Pancreas (tissue), 10 donors: ENCODE measurements around the gene SYNGR1. TPM values are rescaled to one million over a fixed set of nuclear protein-coding genes. Genes with fewer than 3 reads are reported as not detected.

ENCODE experiments used
- ATAC-seq, 4 donors: fragments of 200-7000 bp; cut with Tn5 transposase; one replicate each; pipeline versions ENCODE4 v1.8.0 to v1.9.1; 2020; ENCODE audit warnings: mild to moderate bottlenecking in 4 of 4, moderate library complexity in 4 of 4
- DNase-seq, 6 donors: peaks; one replicate each; pipeline ENCODE4 v3.0.0-alpha.2; 2020
- FAIRE-seq: peaks from 2 replicates; lab custom pipeline; 2012; peaks lifted over from hg19 to GRCh38; lab: Jason Lieb, UNC
- H3K27ac ChIP-seq, 4 donors: fragments of 200-600 bp; sonication (generic); 1 replicate in 3 of 4; 2 replicates in 1 of 4; pipeline versions ENCODE4 v1.5.0 to v1.8.0; 2020
- H3K27me3 ChIP-seq, 4 donors: fragments of 200-600 bp; one replicate each; pipeline ENCODE4 v1.8.0; 2021
- H3K36me3 ChIP-seq, 3 donors: fragments of 200-600 bp; sonication (generic) in 1 of 3; one replicate each; pipeline versions ENCODE4 v1.5.0 to v1.8.0; 2020 to 2021
- H3K4me1 ChIP-seq, 3 donors: fragments of 200-600 bp; one replicate each; pipeline ENCODE4 v1.8.0; 2021
- H3K4me3 ChIP-seq, 4 donors: fragments of 200-600 bp; sonication (generic) in 2 of 4; one replicate each; pipeline versions ENCODE4 v1.5.0 to v1.8.0; 2020 to 2021
- H3K9me3 ChIP-seq, 4 donors: fragments of 200-600 bp; one replicate each; pipeline ENCODE4 v1.8.0; 2021
- CTCF ChIP-seq, 4 donors: fragments of 200-600 bp; sonication (generic) in 3 of 4; IDR thresholded peaks; one replicate each; pipeline versions ENCODE4 v1.5.0 to v1.8.0; 2021; ENCODE audit warnings: antibody characterized with exemption in 4 of 4
- WGBS, 2 donors: extraction: QIAGEN DNeasy Blood & Tissue Kit; methylation state at CpG; one replicate each; pipeline ENCODE4 v1.1.7; 2013; 5-methylcytosine and 5-hydroxymethylcytosine counted together
- intact Hi-C, 3 donors: fragments of 100-400 bp; cut with DNase I; formaldehyde crosslinking; loops; one replicate each; pipeline versions ENCODE4 v1.11.1 to v1.14.2; 2022
- polyA plus RNA-seq, 2 donors: library from polyadenylated mRNA; stranded (reverse); fragments of 200-250 nt; gene quantifications; one replicate each; pipeline ENCODE4 v1.2.3, GENCODE V29; 2013
- total RNA-seq, 6 donors: library from RNA; stranded (reverse); fragmentation: NEBNext Ultra II Directional in 4 of 6; extraction: Animal tissue kit (Norgen Biotek cat#: 25700) in 4 of 6; gene quantifications; one replicate each; pipeline versions ENCODE4 v1.2.1 to v1.2.4, GENCODE V29; 2021 to 2023
- donor health status: healthy with polysubstance abuse.
- donor health status: DM: no; HTN: no; CAD: no; lungs with moderate emphysema.
- donor health status: DM: no; HTN: no; CAD: no.
- donor health status: control.
- donor health status: control.
- donor health status: Bipolar disorder and iron deficiency.
- donor health status: DM: yes; HTN: yes; CAD: no.
- donor health status: DM: no; HTN: no; CAD: no.
- donor health status: DM: no; HTN: no; CAD: no.
- donor health status: DM: yes; HTN: yes; CAD: no.

SYNGR1 gene
- total and polyA plus RNA-seq, 8 donors = 12.2 to 26.8 (median 16.5) TPM

- no peak for TF ChIP-seq CTCF (IDR thresholded peaks at IDR 0.05)
Measured at GRCh38 chr22:39369186-39369585, 19.4 kb downstream of the SYNGR1 start.

GRCh38 chr22:39369586-39369985 lies 19.8 kb downstream of the SYNGR1 start:
- WGBS, 2 donors = 86 to 92% methylated on average over 3 of the region's 3 CpGs

More at GRCh38 chr22:39369186-39369585, 19.4 kb downstream of the SYNGR1 start:
- DNase-seq = no peak
- H3K4me3 ChIP-seq = no peak overlapping the region
- no peak overlapping the region for H3K27ac ChIP-seq
- no peak for ATAC-seq
- H3K4me1 ChIP-seq = no peaks in the 10 kb centered on the region
- WGBS, 2 donors = 88 to 92% methylated on average over 6 of the region's 6 CpGs
- intact Hi-C loops = no loop called here
- H3K27me3 ChIP-seq = no peaks in the 10 kb centered on the region
- FAIRE-seq = no peak
- H3K36me3 ChIP-seq = no peaks in the 10 kb centered on the region
- H3K9me3 ChIP-seq = no peaks in the 10 kb centered on the region

GRCh38 chr22:39371732-39372131 lies 21.9 kb downstream of the SYNGR1 start:
- intact Hi-C loops = no loop called here
- whole genome bisulfite sequencing, 2 donors = 98 to 100% methylated on average over 2 of the region's 2 CpGs

More at GRCh38 chr22:39369586-39369985, 19.8 kb downstream of the SYNGR1 start:
- H3K27ac ChIP-seq = no peak overlapping the region
- H3K27me3 ChIP-seq = no peaks in the 10 kb centered on the region
- DNase-seq (no peak), ATAC-seq (no peak), FAIRE-seq (no peak)
- no peaks in the 10 kb centered on the region for H3K9me3 ChIP-seq
- no peak for TF ChIP-seq CTCF (IDR thresholded peaks at IDR 0.05)
- intact Hi-C loops = no loop called here
- H3K4me1 ChIP-seq = no peaks in the 10 kb centered on the region
- H3K4me3 ChIP-seq = no peak overlapping the region
- no peaks in the 10 kb centered on the region for H3K36me3 ChIP-seq

GRCh38 chr22:39374191-39374590 lies 24.4 kb downstream of the SYNGR1 start:
- intact Hi-C loops = no loop called here
- TF ChIP-seq CTCF (IDR thresholded peaks at IDR 0.05) = no peak
- peak in 1 of 6 donors; percentile 47 for DNase-seq
- no peak overlapping the region for H3K27ac ChIP-seq
- H3K27me3 ChIP-seq = no peaks in the 10 kb centered on the region
- H3K9me3 ChIP-seq = no peaks in the 10 kb centered on the region
- no peak overlapping the region for H3K4me3 ChIP-seq
- no peaks in the 10 kb centered on the region for H3K36me3 ChIP-seq
- ATAC-seq = no peak
- H3K4me1 ChIP-seq = no peaks in the 10 kb centered on the region
- WGBS, 2 donors = 88 to 93% methylated on average over 24 of the region's 24 CpGs
- FAIRE-seq = no peak

More at GRCh38 chr22:39371732-39372131, 21.9 kb downstream of the SYNGR1 start:
- Histone ChIP-seq H3K36me3 (no peaks in the 10 kb centered on the region), H3K9me3 (no peaks in the 10 kb centered on the region), H3K27me3 (no peaks in the 10 kb centered on the region), H3K4me3 (no peak overlapping the region), H3K4me1 (no peaks in the 10 kb centered on the region), H3K27ac (no peak overlapping the region)
- no peak for TF ChIP-seq CTCF (IDR thresholded peaks at IDR 0.05)
- FAIRE-seq (no peak), DNase-seq (no peak), ATAC-seq (no peak)

GRCh38 chr22:39374801-39375200 lies 25.0 kb downstream of the SYNGR1 start:
- Histone ChIP-seq H3K27ac (no peak overlapping the region), H3K27me3 (no peaks in the 10 kb centered on the region), H3K4me1 (no peaks in the 10 kb centered on the region), H3K36me3 (no peaks in the 10 kb centered on the region), H3K9me3 (no peaks in the 10 kb centered on the region), H3K4me3 (no peak overlapping the region)
- DNase-seq (peak in 1 of 6 donors; percentile 57), FAIRE-seq (no peak), ATAC-seq (no peak)
- WGBS, 2 donors = 92 to 99% methylated on average over 8 of the region's 8 CpGs
- intact Hi-C loops = no loop called here
- TF ChIP-seq CTCF (IDR thresholded peaks at IDR 0.05) = no peak
